GM12873 (cell line): ENCODE measurements around the gene SCN1A.

Experiments used
- TF ChIP-seq, protein P1 (sequence below): IDR thresholded peaks from 2 replicates; pipeline ENCODE4 v1.5.1; 2012; ENCODE audit warnings: low read depth, mild to moderate bottlenecking, moderate library complexity, low read length, control low read depth; ENCODE audit not compliant: insufficient read depth; ENCODE audit errors: missing control alignments

The SCN1A gene

GRCh38 chr2:166144071-166144470 lies 16.3 kb upstream of the SCN1A start:
- TF ChIP-seq, protein P1, sequence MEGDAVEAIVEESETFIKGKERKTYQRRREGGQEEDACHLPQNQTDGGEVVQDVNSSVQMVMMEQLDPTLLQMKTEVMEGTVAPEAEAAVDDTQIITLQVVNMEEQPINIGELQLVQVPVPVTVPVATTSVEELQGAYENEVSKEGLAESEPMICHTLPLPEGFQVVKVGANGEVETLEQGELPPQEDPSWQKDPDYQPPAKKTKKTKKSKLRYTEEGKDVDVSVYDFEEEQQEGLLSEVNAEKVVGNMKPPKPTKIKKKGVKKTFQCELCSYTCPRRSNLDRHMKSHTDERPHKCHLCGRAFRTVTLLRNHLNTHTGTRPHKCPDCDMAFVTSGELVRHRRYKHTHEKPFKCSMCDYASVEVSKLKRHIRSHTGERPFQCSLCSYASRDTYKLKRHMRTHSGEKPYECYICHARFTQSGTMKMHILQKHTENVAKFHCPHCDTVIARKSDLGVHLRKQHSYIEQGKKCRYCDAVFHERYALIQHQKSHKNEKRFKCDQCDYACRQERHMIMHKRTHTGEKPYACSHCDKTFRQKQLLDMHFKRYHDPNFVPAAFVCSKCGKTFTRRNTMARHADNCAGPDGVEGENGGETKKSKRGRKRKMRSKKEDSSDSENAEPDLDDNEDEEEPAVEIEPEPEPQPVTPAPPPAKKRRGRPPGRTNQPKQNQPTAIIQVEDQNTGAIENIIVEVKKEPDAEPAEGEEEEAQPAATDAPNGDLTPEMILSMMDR = no peak

GRCh38 chr2:166140932-166141331 lies 13.1 kb upstream of the SCN1A start:
- TF ChIP-seq, protein P1 = no peak

DNA sequence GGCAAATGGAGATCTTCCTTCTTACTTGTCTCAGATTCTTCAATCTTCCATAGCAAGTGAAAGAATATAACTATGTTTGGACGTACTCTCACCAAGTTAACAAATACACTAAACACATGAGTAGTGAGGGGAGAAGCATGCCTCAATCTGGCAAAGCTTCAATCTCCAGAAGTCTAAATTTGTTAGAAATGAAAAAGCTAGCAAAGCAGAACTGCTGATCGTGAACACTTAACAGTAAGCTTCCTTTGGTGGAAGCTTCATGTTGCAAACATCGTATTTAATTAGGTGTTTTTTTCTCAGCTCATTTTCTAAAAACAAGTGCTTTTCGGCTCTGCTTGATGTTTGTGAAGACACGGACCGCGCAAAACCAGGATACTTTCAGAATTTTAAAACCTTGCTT lies 12.7 kb upstream of the SCN1A start:
- TF ChIP-seq, protein P1 = no peak

DNA sequence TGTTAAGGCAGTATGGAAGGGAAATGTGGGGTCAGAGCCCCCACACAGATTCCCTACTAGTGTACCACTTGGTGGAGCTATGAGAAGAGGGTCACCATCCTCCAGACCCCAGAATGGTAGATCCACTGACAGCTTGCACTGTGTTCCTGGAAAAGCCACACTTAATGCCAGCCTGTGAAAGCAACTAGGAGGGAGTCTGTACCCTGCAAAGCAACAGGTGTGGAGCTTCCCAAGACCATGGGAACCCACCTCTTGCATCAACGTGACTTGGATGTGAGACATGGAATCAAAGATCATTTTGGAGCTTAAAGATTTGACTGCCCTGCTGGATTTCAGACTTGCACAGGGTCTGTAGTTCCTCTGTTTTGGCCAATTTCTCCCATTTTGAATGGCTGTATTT lies 10.8 kb upstream of the SCN1A start:
- TF ChIP-seq, protein P1 = no peak

DNA sequence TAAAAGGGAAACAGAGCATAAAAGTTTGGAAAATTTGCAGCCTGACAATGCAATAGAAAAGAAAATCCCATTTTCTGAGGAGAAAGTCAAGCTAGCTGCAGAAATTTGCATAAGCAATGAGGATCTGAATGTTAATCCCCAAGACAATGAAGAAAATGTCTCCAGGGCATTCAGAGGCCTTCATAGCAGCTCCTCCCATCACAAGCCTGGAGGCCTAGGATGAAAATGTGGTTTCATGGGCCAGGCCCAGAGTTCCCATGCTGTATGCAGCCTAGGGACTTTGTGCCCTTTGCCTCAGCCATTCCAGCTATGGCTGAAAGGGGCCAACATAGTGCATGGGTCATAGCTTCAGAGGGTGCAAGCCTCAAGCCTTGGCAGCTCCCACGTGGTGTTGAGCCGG lies 10.3 kb upstream of the SCN1A start:
- TF ChIP-seq, protein P1 = no peak

GRCh38 chr2:166137331-166137730 lies 9.5 kb upstream of the SCN1A start:
- TF ChIP-seq, protein P1 = no peak

GRCh38 chr2:166135849-166136258 lies 8.0 kb upstream of the SCN1A start:
- TF ChIP-seq, protein P1 = no peak
